Amniotic stem cell (primary cell): ENCODE results near the gene CACNA2D1.

Experiments
- DNase-seq: peaks from one replicate; lab custom pipeline; 2025; lab: John Stamatoyannopoulos, UW

CACNA2D1 gene

DNA sequence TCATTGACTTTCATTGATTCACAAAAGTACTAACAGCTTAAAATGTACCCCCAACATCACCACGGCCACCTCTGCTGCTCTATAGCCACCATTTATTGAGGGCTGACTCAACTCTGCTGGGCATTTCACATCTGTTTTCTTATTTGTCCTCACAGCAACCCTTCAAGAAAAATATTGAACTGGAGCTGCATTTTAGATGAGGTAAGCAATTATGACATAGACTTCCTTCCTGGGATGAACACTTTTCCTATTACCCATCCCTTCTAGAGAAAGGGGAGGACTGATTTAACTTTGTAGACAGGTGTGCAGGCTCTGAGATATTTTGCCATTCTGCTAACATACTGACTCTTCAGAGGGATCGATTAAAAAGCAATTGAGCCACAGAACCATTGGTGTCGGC is 217.4 kb downstream of the CACNA2D1 start:
- DNase-seq: no peak

DNA sequence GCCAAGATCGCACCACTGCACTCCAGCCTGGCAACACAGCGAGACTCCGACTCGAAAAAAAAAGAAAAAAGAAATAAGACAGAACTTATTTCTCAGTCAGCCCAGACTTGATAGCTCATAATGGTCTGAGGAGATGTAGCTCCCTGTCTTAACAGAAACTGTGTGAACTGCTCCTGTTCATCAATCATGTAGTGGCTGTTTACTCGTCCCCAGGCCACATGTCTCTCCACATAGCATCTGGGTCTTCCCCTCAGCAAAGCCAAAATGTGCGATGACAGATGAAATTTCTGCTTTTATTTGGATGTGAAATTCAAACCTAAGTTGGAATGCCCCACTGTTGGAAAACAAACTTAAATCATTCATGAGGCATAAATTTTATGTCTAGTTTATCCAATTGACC is 219.0 kb downstream of the CACNA2D1 start:
- no peak for DNase-seq

DNA sequence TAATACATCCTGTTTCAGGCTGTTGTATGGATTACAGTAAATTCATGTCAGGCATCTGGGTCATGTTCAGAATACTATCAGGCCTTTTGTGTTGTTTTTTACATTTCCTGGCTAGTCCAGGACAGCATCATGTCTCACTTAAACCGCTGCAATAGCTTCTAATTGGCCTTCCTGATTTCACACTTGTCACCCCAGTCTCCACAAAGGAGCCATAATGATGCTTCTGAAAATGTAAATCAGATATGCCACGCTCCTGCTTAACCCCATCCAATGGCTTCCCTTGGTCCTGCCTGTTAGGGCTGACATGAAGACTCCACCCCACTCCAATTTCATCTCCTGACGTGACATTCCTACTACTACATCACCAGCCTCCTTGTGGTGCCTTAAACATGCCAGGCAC is 220.0 kb downstream of the CACNA2D1 start:
- DNase-seq: no peak

DNA sequence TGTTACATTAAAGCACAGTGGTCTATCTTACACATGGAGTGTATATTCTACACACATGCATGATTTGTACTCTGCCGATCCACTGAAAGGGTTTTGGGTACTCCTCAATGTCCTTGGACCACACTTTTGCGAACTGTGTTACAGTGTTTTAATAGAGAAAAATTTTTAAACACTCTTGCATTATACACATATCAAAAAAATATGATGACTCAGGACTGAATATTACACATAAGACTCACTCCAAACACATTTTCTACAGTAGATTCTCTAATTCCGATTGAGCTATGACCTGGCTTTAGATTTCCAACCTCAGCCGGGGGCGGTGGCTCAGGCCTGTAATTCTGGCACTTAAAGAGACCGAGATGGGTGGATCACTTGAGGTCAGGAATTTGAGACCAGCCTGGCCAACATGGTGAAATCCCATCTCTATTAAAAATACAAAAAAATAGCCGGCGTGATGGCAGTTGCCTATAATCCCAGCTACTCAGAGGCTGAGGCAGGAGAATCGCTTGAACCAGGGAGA is 222.4 kb downstream of the CACNA2D1 start:
- no peak for DNase-seq

DNA sequence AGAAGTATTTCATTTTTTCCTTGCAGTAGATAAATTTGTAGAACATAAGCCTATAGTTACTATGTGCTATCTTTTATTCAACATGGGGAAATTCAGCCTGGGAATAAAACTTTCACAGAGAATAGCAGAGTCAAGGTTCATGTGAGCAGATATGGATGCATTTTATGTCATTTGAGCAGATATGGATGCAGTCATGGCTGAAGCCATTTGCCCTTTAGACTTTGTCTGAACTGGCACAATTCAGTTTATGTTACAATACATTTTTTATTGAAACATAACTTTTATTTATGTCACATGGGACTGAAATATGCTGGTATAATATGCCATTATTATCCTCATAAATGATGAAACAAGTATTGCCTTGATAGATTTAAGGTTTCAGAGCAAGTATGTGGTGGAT is 231.1 kb downstream of the CACNA2D1 start:
- no peak for DNase-seq

DNA sequence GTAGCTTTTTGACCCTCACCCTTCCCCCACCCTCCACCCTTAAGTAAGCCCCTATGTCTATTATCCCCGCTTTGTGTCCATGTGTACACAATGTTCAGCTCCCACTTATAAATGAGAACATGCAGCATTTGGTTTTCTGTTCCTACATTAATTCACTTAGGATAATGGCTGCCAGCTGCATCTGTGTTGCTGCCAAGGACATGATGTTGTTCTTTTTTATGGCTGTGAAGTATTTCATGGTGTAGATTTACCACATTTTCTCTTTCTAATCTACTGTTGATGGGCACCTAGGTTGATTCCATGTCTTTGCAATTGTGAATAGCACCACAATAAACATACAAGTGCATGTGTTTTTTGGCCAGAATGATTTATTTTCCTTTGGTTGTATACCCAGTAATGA is 232.2 kb downstream of the CACNA2D1 start:
- no peak for DNase-seq

DNA sequence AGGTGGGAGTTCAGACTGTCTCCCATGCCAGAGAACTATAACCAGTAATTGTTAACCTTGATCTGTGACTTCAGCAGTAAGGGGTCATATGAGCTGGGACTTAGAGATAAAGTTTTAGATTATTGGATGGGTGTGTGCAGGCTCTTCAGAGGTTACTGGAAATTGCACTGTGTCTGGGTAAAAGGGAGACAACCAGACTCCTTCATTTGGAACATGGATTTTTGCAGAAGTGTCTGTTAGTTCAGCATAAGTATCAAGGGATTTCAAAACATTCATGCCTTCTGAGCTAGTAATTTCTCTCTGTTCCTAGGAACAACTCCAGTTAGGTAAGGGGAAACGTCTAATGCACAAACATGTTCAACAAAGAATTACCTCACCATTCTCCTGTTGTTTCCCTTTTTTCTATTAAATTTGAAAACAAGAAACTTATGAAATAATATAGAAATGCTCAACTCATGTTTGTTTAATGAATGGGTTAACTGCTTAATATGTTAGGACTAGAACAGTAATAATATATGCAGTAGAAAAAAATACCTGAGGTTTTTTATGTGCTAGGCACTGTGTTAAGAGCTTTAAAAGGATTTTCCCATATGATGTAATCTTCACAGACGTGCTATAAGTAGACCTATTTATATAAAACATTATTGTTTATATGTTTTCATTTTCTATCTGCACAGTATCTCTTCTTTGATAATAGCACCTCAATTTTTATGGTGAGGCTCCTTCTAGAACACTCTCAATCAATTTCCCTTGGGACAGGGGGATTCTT is 233.0 kb downstream of the CACNA2D1 start:
- DNase-seq: no peak

DNA sequence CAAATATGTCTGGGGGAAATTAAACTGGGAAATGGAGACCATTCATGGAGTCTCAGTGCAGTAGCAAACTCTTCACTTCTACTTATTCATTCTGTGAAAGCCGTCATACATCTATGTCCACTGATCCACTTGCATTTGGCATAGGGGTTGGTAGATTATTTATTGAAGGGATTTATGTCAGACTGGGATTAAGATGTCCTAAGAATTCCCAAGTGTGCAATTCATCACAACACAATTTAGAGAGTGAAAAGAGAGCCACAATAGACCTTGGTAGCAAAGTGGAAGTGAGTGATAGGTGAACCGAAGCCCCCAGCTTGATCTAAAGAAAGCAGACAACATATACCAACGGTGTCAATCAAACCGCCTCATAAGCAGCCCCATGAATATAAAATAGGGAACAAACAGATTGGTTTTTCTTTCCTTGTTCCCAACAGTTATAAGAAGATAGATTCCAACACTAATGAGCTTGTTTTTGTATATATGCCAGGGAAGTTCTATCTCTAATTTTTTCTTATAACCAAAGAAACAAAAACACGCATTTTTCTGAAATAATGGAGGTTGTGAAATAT is 234.3 kb downstream of the CACNA2D1 start:
- no peak for DNase-seq

DNA sequence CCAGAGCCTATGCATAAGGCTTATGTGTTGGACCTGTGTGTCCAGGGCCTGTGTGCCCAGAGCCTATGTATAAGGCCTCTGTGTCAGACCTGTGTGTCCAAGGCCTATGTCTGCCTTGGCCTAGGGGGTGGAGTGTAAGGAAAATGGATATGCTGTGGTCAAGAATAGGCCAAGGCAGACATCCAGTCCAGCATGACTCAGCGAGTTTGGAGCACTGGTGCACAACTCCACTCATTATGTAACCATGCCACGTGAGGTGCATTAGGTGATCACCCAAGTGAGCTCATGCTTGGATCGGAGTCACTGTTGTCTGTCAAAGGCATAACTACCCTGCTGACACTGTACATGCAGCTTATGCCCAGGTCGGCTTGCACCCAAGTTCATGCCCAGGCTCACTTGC is 238.9 kb downstream of the CACNA2D1 start:
- no peak for DNase-seq

DNA sequence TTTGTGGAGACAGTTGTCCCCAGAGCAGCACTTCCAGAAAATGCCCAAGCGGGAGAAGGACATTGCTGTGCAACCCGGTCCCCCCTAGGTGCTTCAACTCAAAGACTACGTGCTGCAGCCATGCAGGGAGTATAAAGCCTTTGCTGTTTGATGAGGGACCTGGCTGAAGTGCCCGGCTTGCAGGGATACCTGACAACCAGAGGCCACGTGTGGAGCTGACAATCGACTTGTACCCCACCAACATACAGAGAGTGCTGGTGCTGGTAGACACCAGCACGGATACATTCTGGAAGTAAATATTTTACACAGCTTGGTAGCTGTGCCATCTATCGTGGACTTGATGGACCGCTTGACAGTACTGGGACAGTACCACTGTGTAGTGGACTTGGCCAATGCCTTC is 240.6 kb downstream of the CACNA2D1 start:
- no peak for DNase-seq

DNA sequence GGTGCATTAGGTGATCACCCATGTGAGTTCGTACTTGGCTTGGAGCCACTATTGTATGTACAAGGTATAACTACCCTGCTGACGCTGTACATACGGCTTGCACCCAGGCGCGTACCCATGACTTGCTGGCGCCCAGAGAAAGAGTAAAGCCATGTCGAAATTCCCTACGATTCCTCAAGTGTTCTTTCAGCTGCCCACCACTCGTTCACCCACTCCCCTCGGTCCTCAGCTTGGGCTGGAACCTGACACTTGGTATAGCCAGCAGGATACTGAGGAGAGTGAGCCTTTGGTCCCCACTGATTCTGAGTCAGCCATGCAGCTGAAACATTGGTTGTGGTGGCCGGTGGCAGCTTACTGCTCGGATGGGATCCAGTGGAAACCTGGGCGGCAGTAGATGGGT is 241.5 kb downstream of the CACNA2D1 start:
- no peak for DNase-seq

DNA sequence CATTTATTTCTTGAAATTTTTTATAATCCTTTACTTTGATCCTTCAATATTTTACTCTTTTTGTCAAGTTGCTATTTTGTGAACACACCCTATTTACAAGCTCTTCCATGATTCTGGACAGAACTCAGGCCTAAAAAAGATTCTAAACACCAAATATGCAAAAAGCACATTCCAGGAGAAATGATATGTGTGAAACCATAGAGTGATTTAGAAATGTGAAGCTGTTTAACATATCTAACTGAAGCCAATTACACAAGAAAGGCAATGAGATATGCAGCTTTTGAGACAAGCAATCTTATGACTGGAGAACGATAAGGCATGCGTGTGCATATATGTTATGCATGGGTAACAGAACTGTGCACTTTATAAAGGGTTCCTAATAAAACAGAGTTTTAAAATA is 243.0 kb downstream of the CACNA2D1 start:
- DNase-seq: no peak

DNA sequence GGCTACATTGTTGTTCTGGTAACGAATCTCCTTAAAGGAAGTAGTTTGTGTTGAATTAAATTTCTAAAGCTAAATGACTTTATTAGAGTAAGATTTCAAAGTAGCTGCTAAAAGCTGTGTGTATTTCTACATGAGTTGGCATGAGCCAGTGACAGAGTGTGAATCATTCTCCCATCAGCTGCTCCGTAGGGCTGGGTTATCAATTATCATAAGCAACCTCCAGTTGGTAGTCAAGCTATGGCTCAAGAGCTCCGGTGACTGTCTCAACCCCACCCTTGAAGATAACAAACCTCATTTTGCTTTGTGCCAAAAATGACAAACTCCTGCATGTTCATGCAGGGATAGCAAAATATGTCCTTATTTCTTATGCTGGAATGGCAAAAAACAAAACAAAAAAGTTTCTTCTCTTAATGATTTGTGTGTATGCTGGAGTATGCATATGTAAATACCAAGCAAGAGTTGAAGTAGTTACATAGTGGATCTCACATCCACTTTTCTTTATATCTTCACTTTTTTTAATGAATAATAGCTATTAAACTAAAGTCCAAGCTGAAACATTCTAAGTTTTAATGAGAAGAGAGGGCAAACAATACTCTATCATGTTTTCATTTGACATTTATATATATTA is 249.4 kb downstream of the CACNA2D1 start:
- no peak for DNase-seq

DNA sequence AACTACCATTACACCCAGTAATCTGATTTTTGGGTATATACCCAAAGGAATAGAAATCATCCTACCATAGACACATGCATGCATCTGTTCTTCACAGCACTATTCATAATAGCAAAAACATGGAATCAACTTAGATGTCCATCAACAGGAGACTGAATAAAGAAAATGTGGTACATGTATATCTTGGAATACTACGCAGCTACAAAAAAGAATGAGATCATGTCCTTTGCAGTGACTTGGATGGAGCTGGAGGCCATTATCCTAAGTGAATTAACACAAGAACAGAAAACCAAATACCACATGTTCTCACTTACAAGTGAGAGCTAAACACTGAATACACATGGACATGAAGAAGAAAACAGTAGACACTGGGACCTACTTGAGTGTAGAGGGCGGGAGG is 254.9 kb downstream of the CACNA2D1 start:
- no peak for DNase-seq

DNA sequence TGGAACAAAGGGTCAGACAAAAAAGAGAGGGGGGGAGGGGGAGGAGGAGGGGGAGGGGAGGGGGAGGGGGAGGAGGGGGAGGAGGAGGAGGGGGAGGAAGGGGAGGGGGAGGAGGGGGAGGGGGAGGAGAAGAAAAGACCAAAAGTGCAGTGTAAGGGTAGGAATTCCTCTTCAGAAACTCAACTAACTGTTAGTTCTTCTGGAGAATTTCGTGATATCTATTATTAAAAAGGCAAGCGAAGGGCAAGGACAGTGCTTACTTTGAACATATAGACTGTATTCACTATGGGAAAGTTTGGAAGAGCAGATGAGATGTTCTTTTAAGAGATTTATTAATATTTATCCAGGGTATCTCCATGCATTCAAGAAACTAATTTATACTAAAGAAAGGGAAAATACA is 258.1 kb downstream of the CACNA2D1 start:
- no peak for DNase-seq

DNA sequence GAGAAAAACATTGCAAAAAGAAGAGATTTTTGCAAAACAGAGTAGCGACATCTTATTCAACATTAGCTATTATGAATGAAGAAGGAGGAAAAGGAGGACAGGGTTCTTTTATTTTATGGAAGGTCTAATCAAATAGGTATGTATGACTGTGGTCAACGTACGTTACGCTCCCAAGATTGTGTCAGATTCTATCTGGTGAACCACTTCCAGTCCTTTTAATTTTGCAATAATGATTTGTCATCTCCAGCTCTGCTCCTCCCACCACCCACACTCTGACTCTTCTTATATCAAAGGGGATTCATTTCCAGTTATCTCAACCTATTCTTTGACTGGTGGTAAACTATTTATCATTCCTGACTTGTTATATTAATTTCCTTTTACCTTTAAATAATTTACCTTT is 259.9 kb downstream of the CACNA2D1 start:
- no peak for DNase-seq

DNA sequence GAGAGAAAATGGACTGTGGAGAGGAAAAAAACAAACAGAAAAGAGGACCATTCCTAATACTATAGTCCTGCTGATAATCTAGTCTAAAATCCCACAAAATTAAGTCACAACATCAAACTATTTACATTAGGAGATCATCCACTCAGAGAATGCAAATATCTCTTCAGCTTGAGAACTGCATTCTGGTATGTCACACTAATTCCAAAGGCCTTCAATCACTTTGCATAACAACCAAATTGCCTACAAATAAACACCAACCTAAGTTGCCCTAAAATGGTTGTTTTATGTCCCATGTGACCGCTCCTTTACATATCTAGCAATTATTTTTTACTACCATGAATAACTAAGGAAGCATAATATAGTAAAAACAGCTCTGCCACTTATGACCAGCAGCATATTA is 264.3 kb downstream of the CACNA2D1 start:
- DNase-seq: no peak

DNA sequence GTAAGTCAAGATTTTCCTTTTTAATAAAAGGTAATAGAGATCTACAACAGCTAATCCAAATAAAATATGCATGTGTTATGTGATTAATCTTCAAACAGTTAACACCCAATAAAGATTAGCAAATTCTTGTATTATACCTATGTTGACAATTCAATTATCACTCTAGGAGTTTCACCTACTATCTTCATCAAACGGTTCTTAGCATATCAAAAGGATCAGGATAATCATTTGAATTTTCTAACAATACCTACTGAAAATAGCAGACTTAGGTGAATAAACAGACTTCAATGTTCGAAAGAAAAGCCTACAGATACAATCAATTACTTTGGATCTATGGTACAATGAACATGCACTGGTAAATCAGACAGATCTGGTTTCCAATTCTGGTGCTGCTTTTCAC is 268.3 kb downstream of the CACNA2D1 start:
- DNase-seq: no peak

DNA sequence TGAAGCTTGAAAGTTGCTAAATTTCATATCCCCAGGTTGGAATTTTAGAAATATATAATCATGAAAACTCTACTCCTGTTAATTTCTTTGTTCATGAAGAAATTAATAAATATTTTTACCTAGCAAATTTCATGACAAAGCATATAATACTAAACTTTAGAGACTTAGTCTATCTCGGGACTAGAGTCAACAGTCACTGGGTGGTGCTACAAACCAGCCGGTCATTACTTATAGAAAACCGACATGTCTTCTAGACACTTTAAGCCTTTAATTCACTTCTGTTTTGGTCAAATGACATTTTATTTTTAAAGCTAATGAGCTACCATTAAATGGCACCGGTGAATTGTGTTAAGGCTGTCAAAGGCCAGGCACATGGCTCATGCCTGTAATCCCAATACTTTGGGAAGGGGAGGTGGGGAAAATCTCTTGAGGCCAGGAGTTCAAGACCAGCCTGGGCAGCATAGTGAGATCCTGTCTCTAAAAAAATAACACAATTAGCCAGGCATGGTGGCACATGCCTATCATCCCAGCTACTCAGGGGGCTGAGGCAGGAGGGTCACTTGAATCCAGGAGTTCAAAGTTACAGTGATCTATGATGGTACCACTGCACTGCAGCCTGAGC is 270.1 kb downstream of the CACNA2D1 start:
- no peak for DNase-seq

DNA sequence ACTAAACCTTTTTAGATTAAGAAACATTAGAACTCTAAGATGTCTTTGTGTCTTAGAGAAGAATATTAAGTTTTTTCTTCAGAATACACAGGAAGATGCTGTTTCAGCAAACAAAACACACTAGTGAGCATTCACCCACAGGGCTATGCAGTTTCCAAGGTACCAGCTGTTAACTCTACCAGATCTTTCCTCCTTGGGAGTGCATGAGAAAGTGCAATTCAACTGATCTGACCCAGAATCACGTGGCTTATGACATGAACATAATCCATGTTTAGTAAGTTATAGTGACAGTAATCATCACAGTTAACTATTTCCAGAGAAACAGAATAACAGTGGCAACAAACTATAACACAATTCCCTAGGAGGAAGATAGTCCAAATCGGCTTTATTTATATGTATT is 270.7 kb downstream of the CACNA2D1 start:
- no peak for DNase-seq

DNA sequence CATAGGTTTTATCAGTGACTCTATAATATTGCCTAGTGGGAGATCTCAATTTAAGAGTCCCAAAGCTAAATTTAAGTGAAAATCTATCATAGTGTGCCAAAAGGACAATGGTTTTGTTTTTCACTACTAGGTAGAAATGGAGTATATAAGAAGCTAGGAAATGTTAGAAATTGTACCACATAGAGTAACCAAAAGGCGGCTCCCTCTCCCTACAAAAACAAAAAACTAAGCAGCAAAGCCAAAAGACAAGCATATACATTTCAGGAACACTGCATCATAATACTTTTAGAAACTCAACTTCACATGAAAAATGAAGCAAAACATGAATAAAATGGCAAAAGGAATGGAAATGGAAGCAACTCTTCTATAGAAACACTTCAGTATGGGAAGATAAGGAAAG is 271.6 kb downstream of the CACNA2D1 start:
- no peak for DNase-seq

DNA sequence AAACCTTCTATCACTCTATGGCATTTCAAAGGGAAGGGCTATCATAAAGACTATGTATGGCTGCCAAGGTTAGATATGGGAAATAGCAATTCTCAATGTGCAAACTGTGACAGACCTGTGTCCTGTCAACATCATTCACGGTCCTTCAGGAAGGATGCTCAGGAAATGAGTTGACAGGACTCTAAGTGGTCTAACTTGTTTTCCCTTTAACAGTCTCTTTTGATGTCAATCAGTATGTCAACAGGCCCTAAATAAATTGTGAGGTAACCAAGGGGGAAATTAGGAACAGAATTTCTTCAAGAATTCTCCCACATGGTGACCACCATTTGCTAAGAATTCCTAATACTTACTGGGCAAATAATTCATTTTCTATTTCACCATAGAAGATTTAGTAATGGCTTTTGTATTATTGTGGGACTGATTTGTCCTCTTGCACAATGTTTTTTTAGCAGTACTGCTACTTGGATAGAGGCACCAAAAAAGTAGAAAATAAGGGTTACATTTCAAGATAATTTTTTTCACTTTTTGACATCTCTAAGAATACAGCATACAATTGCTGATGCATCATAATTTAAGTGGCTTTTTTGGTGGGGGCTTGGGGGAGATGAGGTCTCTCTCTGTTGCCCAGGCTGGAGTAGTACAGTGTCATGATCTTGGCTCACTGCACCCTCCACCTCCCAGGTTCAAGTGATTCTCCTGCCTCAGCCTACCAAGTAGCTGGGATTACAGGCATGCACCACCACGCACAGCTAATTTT is 275.8 kb downstream of the CACNA2D1 start:
- no peak for DNase-seq
